Smooth muscle cell of the brain vasculature (primary cell): Measurements from ENCODE around the gene RPL21.

ENCODE experiments used
- DNase-seq: peaks from one replicate; pipeline ENCODE4 v3.0.0-alpha.2; 2012; ENCODE audit warnings: low read depth, low spot score

RPL21 gene

DNA sequence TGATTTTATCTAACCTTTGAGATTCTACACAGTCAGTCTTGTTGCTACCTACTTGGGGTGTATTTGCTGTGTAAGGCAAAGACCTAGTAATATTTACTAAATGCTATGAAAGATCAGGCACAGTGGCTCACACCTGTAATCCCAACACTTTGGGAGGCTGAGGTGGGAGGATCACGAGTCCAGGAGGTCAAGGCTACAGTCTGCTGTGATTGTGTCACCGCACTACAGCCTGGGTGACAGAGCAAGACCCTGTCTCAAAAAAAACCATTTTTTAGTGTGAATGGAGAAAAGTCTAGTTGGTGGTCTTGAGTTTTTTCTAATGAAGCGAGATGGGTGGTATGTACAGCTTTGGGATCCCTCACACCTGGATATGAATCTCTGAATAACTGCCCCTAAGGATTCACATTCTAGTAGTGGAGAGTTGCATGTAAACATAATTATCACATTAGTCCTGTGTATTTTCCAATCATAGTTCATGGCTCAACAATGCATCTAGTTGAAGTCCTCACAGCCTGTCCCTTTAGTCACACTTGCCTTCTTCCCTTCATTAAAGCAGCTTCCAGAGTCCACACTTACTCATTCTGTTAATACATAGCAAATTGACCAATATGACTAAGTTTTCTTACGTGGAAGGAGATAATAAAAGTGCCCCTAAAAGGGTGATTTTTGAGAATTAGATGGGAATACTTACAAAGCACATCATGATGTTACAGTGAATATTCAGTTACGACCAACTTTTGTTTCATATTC lies 7.5 kb downstream of the RPL21 start:
- DNase-seq: no peak

- no peak for DNase-seq
These were observed 8.5 kb downstream of the RPL21 start for GRCh38 chr13:27259831-27260230.

GRCh38 chr13:27261396-27261795 lies 10.0 kb downstream of the RPL21 start:
- DNase-seq: no peak

GRCh38 chr13:27263438-27263837 lies 12.1 kb downstream of the RPL21 start:
- no peak for DNase-seq

DNA sequence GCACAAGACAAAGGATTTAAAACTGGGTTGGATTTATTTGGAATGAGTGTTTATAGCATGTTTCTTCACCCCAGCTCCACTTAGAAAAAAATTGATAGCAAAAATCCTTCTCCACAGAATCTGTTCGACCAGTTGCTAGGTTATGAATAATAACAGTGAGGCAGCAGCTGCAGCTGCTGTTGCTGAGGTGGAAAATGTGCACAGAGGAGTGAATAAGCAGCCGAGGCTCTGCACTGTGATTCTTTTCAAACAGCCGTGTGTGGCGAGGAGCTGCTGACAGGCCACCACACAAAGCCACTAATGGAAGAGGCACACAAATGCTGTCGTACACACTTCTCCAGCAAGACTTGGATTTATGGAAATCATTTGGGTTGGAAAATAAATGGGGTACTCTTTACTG lies 12.8 kb downstream of the RPL21 start:
- DNase-seq: no peak

GRCh38 chr13:27264648-27265047 lies 13.3 kb downstream of the RPL21 start:
- DNase-seq: no peak

DNA sequence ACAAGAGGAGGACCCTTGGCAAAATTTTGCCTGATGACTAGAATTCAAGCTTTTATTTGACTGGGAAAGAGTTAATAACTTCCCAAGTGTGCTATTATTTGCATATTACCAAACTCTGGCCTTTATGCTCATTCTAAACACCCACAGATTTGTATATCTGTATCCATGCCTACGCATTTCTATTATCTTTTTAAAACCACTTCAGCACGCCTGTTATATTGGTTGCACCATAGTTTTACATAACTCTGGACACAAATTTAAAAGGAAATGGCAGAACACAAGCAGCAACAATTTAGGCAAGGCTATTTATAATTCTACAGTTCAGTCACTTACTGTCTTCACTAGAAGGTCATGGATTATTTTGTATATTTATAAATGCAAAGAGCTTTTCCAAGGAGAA lies 15.6 kb downstream of the RPL21 start:
- no peak for DNase-seq

DNA sequence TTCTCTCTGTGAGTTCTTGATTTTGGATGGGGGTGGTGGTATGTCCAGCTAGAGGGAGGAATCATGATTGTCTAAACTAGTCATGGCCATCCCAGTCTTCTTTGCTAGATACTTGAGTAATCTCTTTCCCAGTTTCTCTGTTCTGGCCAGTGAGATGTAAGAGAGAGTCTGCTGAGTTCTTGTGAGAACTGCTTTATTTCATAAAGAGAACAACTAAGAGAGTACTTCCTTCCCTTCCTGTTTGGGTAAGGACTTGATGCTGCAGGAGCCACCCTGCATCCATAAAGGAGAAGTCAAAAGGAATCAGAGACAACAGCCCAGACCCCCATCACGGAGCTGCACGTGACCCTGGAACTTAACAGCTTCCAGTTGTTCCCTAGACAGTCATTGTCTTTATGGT lies 16.2 kb downstream of the RPL21 start:
- no peak for DNase-seq

DNA sequence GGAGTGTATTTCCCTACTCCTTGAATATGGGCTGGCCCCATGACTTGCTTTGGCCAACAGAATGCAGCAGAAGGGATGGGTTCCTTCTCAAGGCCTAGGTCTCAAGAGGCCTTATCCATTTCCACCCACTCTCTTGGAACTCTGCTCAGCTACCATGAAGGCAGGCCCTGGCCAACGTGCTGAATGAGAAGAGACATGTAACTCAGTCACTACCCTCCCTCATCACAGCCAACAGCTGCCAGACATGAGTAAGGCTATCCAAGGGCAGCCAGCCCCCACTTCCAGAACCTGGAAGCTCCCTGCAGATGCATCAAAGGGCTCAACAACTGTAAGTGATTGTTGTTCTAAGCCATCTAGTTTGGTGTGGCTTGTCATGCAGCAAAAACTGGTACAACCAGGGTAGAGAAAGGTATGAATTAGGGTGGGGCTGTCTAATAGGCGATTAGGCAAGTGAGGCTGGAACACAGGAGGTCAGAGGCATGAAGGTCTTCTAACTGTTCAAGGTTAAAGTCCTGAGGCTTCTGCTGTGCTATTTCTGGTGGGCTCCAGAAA lies 17.8 kb downstream of the RPL21 start:
- no peak for DNase-seq

DNA sequence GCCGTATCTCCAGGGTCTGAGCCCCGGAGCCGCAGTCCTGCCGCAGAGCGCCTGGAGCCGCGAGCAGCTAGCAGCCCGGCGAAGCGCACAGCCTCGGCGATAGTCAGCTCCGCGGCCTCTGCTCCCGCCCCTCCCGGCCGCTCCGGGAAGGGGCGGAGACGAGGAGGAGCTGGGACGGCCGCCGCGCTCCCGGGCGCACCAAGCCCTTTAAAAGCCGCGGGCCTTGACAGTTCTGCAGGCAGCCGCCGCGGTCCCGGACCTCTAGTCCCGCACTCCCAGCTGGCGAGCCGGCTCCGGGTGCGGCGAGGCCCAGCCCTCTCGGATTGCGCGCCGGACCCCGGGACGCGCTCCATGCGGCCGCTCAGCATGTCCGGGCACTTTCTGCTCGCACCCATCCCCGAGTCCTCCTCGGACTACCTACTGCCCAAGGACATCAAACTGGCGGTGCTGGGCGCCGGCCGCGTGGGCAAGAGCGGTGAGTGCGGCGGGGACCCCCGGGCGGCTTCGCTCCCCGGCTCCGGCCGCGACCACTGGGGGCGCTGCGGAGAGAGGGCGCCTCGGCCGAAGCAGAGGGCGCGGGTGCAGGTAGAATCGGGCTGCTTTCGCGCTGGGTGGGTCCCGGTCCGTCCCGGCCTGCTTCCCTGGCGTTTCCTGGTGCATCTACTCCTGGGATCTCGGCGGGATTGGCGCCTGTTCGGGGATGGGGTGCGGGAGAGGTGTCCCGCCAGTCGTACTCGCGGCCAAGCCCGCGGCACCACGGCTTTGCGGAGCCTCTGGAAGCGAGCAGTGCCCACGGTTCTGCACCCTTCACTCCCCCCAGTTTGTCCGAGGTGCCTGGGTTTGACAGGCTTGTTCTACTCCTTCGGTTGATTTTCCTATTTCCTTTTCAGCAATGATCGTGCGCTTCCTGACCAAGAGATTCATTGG lies 19.5 kb downstream of the RPL21 start, which contains the start of gene RASL11A:
Gene RASL11A (plus strand): TSS at position 237 of the 927 bp plus-strand sequence. CDS start 115 bp downstream, at position 352.
- no peak for DNase-seq

DNA sequence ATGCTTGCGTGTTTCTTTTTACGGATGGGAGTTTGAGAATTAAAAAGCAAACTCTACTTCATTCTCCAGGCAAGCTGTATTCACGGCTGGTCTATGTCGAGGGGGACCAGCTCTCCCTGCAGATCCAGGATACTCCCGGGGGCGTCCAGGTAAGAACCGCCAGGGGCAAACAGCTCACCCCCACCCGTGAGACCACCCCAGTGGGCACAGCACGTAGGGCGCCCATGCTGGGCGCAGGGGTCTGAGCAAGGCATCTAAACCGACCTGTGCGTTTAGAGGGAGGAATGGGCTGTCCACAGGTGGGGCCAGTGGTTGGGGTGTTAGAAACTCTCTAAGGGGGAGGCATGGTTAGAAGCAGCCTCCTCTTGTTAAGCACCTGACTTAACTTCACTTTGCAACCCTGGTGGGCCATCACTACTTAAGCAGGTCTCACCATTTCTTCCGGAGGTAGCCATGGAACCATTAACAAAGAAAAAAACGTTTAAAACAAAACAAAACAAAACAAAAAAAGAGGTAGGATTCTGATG lies 20.3 kb downstream of the RPL21 start:
- DNase-seq: no peak

- DNase-seq: no peak
These were observed 22.5 kb downstream of the RPL21 start for GRCh38 chr13:27273658-27274425.

DNA sequence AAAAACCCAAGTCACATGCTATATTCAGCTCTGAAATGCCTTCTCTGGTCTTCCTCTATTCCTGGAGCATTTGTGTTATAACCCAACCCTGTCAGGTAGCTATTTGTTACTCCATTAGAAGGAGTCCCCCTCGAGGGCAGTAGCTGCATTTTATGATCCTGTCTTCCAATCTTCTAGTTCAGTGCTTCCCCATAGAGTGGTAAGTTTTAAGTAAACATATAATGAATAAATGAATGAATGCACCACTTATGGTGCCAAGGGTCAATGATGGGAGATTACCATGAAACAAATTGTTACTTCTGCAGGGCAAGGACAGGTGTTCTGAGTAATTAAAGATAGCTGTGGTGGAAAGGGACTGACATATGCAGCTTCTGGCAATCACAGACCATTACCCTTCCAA lies 23.3 kb downstream of the RPL21 start:
- no peak for DNase-seq

GRCh38 chr13:27276188-27276587 lies 24.8 kb downstream of the RPL21 start:
- no peak for DNase-seq

- DNase-seq: no peak
These were observed 28.1 kb downstream of the RPL21 start for GRCh38 chr13:27279506-27279905.

- DNase-seq: no peak
These were observed 28.8 kb downstream of the RPL21 start for GRCh38 chr13:27280009-27280656.

- DNase-seq: no peak
These were observed 29.5 kb downstream of the RPL21 start for GRCh38 chr13:27280841-27281240.

- DNase-seq: no peak
These were observed 30.1 kb downstream of the RPL21 start for GRCh38 chr13:27281420-27281819.

GRCh38 chr13:27283906-27284493 lies 32.6 kb downstream of the RPL21 start:
- DNase-seq: no peak

DNA sequence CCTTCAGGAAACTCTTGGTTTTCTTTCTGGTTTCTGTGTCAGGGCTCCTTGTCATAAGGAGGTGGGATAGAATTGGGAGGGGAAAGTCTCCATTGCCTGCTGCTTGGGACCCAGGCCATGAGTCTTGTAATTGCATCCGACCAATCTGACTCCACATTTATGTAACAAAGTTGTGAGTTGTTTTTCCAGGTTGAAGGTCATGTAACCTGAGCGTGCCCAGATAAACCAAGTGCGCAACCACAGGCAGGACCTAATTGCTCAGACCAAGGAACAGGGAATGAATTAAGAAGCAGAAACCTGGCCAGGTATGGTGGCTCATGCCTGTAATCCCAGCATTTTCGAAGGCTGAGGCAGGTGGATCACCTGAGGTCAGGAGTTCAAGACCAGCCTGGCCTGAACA lies 37.0 kb downstream of the RPL21 start:
- DNase-seq: no peak
